Measurements from ENCODE around the gene ACADSB. TPM values are rescaled to one million over a fixed set of nuclear protein-coding genes. Genes with fewer than 3 reads are reported as not detected.

Gene ACADSB
- polyA plus RNA-seq, 1 donor from 2014 or later: 14.8 TPM

GRCh38 chr10:123016228-123016627 is 7.4 kb downstream of the ACADSB start:
- H3K4me3 Mint-ChIP-seq: no peak overlapping the region
- no peak overlapping the region for H3K27ac Mint-ChIP-seq
- H3K9me3 Mint-ChIP-seq: peaks cover 0 to 4% (median 0%) of the 10 kb centered on the region in 3 donors
- H3K4me1 Mint-ChIP-seq: peaks cover 0 to 4% (median 2%) of the 10 kb centered on the region in 3 donors
- H3K36me3 Mint-ChIP-seq: peaks cover 11% of the 10 kb centered on the region
- H3K27me3 Mint-ChIP-seq: no peaks in the 10 kb centered on the region

DNA sequence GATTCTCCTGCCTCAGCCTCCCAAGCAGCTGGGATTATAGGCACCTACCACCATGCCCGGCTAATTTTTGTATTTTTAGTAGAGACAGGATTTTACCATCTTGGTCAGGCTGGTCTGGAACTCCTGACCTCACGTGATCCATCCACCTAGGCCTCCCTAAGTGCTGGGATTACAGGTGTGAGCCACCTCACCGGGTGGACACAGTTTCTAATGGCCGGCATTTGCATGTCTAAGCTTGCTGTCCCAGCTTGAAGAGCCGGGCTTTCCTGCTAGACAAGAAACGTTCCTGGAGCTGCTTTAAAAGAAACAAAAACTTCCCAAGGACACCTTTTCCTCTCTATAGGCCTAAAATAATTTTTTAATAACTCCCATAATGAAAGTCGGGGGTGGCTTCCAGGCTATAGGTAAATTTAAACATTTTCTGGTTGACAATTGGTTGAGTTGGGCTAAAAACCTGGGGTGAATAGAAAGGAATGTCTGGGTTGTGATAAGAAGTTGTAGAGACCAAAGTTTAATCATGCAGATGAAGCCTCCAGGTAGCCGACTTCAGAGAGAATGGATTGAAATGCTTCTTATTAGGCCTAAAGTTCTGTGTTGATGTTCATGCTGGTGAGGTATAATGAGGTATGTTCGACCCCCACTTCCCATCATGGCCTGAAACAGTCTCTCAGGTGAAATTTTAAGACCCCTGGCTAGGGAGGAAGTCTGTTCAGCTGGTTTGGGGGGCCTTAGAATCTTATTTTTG is 8.8 kb downstream of the ACADSB start:
- H3K27me3 Mint-ChIP-seq: no peaks in the 10 kb centered on the region
- peaks cover 0 to 4% (median 0%) of the 10 kb centered on the region in 3 donors for H3K9me3 Mint-ChIP-seq
- H3K36me3 Mint-ChIP-seq: peaks cover 12% of the 10 kb centered on the region
- no peak overlapping the region for H3K27ac Mint-ChIP-seq
- no peak overlapping the region for H3K4me3 Mint-ChIP-seq
- H3K4me1 Mint-ChIP-seq: peaks cover 0 to 7% (median 2%) of the 10 kb centered on the region in 3 donors

DNA sequence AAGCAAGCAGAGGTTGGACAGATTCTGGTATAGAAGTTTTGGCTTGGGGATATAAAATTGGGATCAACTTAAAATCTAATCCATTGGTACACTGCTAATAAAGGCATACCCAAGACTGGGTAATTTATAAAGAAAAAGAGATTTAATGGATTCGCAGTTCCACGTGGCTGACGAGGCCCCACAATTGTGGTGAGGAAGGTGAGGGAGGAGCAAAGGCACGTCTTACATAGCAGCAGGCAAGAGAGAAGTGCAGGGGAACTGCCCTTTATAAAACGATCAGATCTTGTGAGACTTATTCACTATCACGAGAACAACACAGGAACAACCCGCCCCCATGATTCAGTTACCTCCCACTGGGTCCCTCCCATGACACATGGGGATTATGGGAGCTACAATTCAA is 9.7 kb downstream of the ACADSB start:
- H3K9me3 Mint-ChIP-seq: peaks cover 0 to 4% (median 0%) of the 10 kb centered on the region in 3 donors
- no peak overlapping the region for H3K27ac Mint-ChIP-seq
- H3K4me3 Mint-ChIP-seq: no peak overlapping the region
- peaks cover 12% of the 10 kb centered on the region for H3K36me3 Mint-ChIP-seq
- no peaks in the 10 kb centered on the region for H3K27me3 Mint-ChIP-seq
- peaks cover 0 to 7% (median 2%) of the 10 kb centered on the region in 3 donors for H3K4me1 Mint-ChIP-seq

GRCh38 chr10:123019264-123019663 is 10.5 kb downstream of the ACADSB start:
- H3K4me3 Mint-ChIP-seq: no peak overlapping the region
- H3K27me3 Mint-ChIP-seq: no peaks in the 10 kb centered on the region
- H3K36me3 Mint-ChIP-seq: peaks cover 12% of the 10 kb centered on the region
- H3K27ac Mint-ChIP-seq: no peak overlapping the region
- H3K9me3 Mint-ChIP-seq: peaks cover 0 to 4% (median 0%) of the 10 kb centered on the region in 3 donors
- H3K4me1 Mint-ChIP-seq: peaks cover 3 to 9% (median 5%) of the 10 kb centered on the region in 3 donors

- no peak overlapping the region for H3K27ac Mint-ChIP-seq
- peaks cover 4 to 17% (median 11%) of the 10 kb centered on the region in 3 donors for H3K4me1 Mint-ChIP-seq
- H3K4me3 Mint-ChIP-seq: no peak overlapping the region
- H3K27me3 Mint-ChIP-seq: no peaks in the 10 kb centered on the region
- H3K36me3 Mint-ChIP-seq: peaks cover 8% of the 10 kb centered on the region
- peaks cover 0 to 4% (median 0%) of the 10 kb centered on the region in 3 donors for H3K9me3 Mint-ChIP-seq
Measured at GRCh38 chr10:123019941-123020703, 11.3 kb downstream of the ACADSB start.

- H3K27me3 Mint-ChIP-seq: no peaks in the 10 kb centered on the region
- peaks cover 0 to 4% (median 0%) of the 10 kb centered on the region in 3 donors for H3K9me3 Mint-ChIP-seq
- peaks cover 5% of the 10 kb centered on the region for H3K36me3 Mint-ChIP-seq
- H3K27ac Mint-ChIP-seq: no peak overlapping the region
- H3K4me1 Mint-ChIP-seq: peaks cover 9 to 19% (median 12%) of the 10 kb centered on the region in 3 donors
- no peak overlapping the region for H3K4me3 Mint-ChIP-seq
Measured at GRCh38 chr10:123021517-123021916, 12.7 kb downstream of the ACADSB start.

DNA sequence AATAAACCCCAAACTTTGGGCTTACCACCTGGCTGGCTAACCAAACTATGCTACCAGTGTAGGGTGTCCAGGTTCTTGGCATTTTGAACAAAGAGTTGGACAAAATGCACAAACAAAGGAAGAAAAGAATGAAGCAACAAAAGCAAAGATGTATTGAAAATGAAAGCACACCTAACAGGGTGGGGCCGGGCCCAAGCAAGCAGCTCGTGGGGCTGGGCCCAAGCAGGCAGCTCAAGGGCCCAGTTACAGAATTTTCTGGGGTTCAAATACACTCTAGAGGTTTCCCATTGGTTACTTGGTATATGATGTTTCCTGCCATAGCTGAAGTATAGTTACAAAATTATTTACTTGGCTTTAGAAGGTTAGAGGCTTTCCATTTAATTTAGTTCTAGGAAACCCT is 15.7 kb downstream of the ACADSB start:
- Mint-ChIP-seq H3K4me1 (peaks cover 12 to 16% (median 15%) of the 10 kb centered on the region in 3 donors), H3K27me3 (no peaks in the 10 kb centered on the region), H3K27ac (no peak overlapping the region), H3K9me3 (no peaks in the 10 kb centered on the region), H3K4me3 (no peak overlapping the region), H3K36me3 (peaks cover 1% of the 10 kb centered on the region)

DNA sequence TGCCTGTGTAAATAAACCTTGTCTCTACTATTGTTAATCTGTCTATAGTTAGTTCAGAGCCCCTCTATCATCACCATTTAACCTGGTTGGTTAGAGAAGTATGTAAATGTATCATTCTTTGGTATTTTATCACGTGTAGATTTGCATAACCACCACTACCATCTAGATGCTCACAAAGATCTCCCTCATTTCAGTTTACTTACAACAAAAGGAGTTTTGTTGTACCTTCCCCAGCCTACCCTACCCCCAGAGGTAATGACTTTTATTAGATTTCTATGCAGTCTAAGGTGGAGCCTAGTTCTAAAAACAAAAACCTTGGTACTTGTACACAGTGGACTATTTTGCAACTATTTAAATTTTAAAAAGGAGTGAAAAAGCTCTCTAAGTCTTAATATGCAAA is 17.5 kb downstream of the ACADSB start:
- Mint-ChIP-seq H3K9me3 (no peaks in the 10 kb centered on the region), H3K4me3 (no peak overlapping the region), H3K27me3 (no peaks in the 10 kb centered on the region), H3K27ac (no peak overlapping the region), H3K4me1 (peaks cover 12 to 16% (median 16%) of the 10 kb centered on the region in 3 donors), H3K36me3 (peaks cover 1% of the 10 kb centered on the region)

- Mint-ChIP-seq H3K4me1 (peaks cover 12 to 16% (median 14%) of the 10 kb centered on the region in 3 donors), H3K27me3 (no peaks in the 10 kb centered on the region), H3K4me3 (no peak overlapping the region), H3K27ac (no peak overlapping the region), H3K9me3 (no peaks in the 10 kb centered on the region), H3K36me3 (no peaks in the 10 kb centered on the region)
Measured at GRCh38 chr10:123027861-123028260, 19.1 kb downstream of the ACADSB start.

DNA sequence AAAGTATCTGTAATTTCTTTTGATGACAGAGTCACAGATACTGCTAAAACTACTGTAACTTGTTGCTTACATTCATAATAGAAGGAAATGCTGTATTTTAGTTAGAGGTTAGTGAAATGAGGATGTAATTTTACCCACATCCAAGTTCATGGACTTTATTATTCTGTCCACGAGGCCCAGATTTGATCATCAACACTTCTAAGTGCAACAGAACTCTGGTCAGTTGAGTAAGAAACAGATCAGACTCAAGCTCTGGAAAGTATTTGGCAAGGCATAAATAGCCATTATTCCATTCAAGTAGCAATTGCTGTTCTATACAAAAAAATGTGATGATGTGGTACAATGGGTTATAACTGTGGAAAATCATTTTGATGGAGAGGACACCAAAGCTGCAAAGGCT is 22.3 kb downstream of the ACADSB start:
- peaks cover 5% of the 10 kb centered on the region for H3K36me3 Mint-ChIP-seq
- no peak overlapping the region for H3K4me3 Mint-ChIP-seq
- H3K9me3 Mint-ChIP-seq: no peaks in the 10 kb centered on the region
- no peak overlapping the region for H3K27ac Mint-ChIP-seq
- H3K27me3 Mint-ChIP-seq: no peaks in the 10 kb centered on the region
- H3K4me1 Mint-ChIP-seq: peaks cover 2 to 11% (median 3%) of the 10 kb centered on the region in 3 donors

DNA sequence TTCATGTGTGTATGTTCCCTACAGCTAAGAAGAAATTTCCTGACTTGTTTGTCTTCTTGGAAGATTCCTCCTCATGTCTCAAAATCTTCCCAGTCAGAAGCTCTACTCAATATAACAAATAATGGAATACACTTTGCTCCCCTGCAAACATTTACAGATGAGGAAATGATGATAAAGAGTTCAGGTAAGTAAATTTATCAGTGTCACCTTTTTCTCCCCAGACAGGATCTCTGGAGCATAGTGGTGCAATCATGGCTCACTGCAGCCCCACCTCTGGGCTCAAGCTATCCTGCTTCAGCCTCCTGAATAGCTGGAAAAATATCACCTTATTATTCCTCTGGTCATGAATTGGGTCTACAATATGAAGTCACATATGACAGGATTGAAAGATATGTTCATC is 25.5 kb downstream of the ACADSB start:
- H3K9me3 Mint-ChIP-seq: no peaks in the 10 kb centered on the region
- no peak overlapping the region for H3K27ac Mint-ChIP-seq

DNA sequence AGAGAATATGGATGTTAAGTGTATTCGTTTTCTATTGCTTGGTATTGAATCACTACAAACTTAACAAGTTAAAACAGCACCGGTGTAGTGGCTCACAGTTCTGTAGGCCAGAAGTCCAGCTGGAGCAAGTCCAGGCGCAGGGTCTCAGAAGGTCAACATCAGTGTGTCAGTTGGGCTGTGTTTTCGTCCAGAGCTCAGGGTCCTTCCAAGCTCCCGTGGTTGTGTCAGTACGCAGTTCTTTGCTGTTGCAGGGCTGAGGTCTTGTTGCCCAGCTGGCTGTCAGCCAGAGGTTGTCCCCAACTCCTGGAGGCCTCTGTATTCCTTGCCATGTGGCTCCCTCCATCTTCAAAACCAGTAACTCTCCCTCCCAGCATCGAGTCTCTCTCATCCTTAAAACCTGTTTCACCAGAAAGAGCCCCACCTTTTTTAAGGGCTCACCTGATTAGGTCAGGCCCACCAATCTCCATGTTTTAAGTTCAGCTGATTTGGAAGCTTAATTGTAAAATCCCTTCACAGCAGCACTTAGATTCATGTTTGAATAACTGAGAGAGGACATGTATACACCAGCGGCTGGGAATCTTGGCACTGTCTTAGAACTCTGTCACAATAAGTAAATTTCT is 26.8 kb downstream of the ACADSB start:
- Mint-ChIP-seq H3K9me3 (no peaks in the 10 kb centered on the region), H3K27ac (no peak overlapping the region), H3K4me1 (peaks cover 0 to 5% (median 1%) of the 10 kb centered on the region in 3 donors), H3K4me3 (no peak overlapping the region), H3K27me3 (no peaks in the 10 kb centered on the region), H3K36me3 (peaks cover 8% of the 10 kb centered on the region)

More for the DNA sequence above, 25.5 kb downstream of the ACADSB start:
- peaks cover 1 to 5% (median 3%) of the 10 kb centered on the region in 3 donors for H3K4me1 Mint-ChIP-seq
- H3K36me3 Mint-ChIP-seq: peaks cover 7% of the 10 kb centered on the region
- no peaks in the 10 kb centered on the region for H3K27me3 Mint-ChIP-seq
- no peak overlapping the region for H3K4me3 Mint-ChIP-seq

DNA sequence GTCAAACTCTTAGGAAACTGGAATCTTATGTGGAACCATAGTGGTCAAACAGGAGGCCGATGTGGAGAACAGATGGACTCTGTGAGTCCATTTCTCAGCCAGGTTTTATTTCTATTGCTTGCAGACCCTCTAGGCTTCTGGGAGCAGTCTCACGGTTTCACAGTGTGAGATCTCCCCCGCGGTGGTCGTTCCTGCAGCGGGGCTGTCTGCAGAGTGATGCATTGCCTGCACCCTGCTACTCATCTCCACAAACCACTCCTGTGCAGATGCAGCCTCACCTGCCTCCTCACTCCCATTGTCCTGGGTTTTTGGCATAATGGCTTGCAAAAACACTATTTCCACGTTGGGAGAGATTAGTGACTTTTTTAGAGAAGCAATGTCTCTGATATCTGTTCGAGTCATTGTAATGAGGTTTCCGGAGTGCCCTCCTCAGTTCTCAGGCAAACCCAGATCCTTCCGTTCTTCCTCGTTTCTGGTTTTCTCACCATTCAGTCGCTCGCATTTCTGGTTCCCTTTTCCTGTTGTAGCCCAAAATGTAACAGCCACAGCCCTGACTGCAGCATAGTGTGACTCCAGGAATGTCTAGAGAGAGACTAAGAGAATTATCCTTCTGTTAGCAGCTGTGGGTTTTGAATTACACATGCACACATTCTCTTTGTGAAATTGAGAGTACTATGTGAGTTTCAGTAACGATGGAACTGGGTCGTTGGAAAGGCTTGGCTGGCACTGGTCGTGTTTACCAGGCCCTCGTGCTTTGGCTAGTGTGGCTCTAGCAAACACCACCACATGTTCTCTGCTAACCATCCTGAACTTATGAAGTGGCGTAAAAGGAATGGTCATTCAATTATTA is 30.2 kb downstream of the ACADSB start:
- Mint-ChIP-seq H3K27me3 (no peaks in the 10 kb centered on the region), H3K36me3 (peaks cover 10% of the 10 kb centered on the region), H3K27ac (no peak overlapping the region), H3K4me1 (peaks cover 0 to 4% (median 4%) of the 10 kb centered on the region in 3 donors), H3K9me3 (no peaks in the 10 kb centered on the region), H3K4me3 (peak overlapping the region in 1 of 4 donors; percentile 2)

DNA sequence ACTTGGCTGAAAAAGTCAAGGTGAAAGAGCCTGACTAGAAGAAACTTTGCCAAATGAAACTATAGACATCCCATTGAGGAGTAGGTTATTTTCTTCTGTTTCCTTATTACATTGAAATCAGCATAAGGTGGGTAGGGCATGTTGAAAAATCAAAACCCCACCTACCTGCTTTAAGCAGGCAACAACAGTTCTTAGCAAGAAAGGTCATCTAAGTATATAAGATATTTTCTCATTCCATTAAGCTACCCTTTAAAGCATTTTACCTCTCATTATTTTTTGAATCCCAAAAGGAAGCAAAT is 30.8 kb downstream of the ACADSB start:
- H3K27me3 Mint-ChIP-seq: no peaks in the 10 kb centered on the region
- H3K4me1 Mint-ChIP-seq: peaks cover 0 to 4% (median 4%) of the 10 kb centered on the region in 3 donors
- no peak overlapping the region for H3K27ac Mint-ChIP-seq
- peaks cover 10% of the 10 kb centered on the region for H3K36me3 Mint-ChIP-seq
- H3K4me3 Mint-ChIP-seq: no peak overlapping the region
- no peaks in the 10 kb centered on the region for H3K9me3 Mint-ChIP-seq

Measured in IgD-negative memory B cell (primary cell).